NCI-H187 treated with DMSO at 0.1 percent for 48 hours (cell line): ENCODE measurements around the gene LRRN3.
A peak's percentile ranks its signal among the peaks of the same experiment; 100 is the strongest.

Experiments used
- DNase-seq: peaks from one replicate; lab custom pipeline; 2025; lab: John Stamatoyannopoulos, UW

Gene LRRN3

GRCh38 chr7:111107579-111107978 lies 16.7 kb downstream of the LRRN3 start:
- no peak for DNase-seq

- DNase-seq: no peak
Observed at GRCh38 chr7:111108000-111108399, 17.1 kb downstream of the LRRN3 start.

DNA sequence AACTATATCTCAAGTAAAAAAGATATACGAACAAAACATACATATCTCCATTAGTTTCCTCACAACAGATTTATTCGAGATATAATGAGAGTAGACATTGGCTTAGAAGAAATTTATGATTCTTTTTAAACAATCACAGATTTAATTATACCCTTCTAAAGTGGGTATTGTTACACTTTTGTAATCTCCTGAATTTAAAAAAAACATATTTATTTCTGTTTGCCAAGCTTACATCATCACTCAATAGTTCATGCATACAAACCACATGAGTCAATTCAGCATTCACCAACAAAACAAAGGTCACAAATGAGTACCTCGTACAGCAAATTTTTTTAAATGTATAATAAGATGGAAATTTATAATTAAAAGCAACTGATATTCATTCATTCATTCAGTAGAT lies 17.6 kb downstream of the LRRN3 start:
- DNase-seq: no peak

GRCh38 chr7:111112439-111112838 lies 21.5 kb downstream of the LRRN3 start:
- no peak for DNase-seq

- no peak for DNase-seq
Observed at GRCh38 chr7:111113263-111114017, 22.5 kb downstream of the LRRN3 start.

DNA sequence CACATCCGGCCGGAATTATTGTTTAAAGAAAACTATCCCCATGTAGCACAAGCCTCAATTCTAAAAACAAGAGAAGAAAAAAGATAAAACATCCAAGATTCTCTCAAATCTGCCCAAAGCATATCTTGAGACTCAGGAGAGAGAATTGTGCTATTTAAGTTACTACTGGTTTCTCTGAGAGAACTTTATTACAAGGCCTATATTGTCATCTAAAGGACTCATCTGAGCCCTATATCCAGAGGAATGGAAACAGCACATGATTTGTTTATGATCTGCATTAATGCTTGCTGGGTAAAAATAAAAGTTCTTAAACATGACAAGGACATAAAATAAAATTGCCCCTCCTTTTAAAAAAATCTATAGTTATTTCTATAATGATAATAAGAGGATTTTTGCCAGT lies 25.0 kb downstream of the LRRN3 start:
- no peak for DNase-seq

- DNase-seq: no peak
Observed at GRCh38 chr7:111126987-111127386, 36.1 kb downstream of the LRRN3 start.

DNA sequence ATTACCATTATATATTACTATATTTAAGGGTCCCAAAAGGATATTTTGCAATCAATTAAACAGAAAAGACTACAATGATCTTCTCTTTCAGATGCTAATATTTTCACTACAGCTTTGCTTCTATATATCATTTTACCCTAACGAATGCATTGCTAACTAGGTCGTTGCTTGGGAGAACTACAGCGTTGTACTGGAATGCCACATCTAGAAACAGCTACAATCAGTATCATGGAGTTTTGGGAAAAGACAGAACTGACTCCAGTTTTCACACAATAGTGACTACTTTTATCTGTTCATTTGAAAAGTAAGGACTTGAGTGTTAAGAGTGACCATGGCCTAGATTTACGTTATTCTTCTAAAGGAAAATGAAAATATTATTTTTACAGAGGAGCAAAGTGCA lies 38.5 kb downstream of the LRRN3 start:
- DNase-seq: no peak

DNA sequence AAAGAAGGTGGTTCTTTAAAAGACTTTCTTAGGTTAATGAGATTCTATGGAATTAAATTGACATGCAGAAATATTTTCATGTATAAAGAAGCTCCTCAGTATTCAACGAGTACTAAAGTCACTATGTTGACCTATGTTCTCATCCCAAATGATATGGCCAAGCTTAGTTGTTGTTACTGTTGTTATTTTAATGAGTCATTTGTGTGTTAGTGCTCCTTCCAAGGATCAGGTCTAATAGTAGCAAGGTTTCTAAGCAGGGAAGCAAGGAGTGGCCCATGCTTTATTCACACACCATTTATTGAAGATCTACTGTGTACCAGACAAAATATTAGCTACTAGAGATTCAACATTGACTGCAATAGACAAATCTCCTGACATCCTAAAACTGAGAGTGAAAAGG lies 41.9 kb downstream of the LRRN3 start:
- no peak for DNase-seq

GRCh38 chr7:111137296-111138192 lies 46.6 kb downstream of the LRRN3 start:
- DNase-seq: no peak

DNA sequence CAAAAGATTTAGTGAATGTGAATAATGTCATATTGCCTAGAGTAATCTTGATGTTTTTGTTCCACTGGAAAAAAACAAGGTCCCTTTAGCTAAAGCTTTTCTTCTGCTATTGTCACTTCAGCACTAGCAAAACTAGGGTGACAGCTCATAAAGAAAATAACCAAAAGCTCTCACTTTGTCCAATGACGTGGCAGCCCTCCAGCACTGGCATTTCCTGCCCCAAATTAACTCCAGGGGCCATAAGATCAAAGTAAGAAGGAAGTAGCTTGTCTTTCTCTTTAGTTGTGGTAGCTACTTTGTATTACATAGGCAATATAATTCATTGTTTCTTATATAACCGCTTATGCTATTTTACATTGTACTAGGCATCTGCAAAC lies 47.3 kb downstream of the LRRN3 start:
- no peak for DNase-seq

- DNase-seq: no peak
Observed at GRCh38 chr7:111138586-111138985, 47.7 kb downstream of the LRRN3 start.

GRCh38 chr7:111140091-111140865 lies 49.4 kb downstream of the LRRN3 start:
- no peak for DNase-seq

DNA sequence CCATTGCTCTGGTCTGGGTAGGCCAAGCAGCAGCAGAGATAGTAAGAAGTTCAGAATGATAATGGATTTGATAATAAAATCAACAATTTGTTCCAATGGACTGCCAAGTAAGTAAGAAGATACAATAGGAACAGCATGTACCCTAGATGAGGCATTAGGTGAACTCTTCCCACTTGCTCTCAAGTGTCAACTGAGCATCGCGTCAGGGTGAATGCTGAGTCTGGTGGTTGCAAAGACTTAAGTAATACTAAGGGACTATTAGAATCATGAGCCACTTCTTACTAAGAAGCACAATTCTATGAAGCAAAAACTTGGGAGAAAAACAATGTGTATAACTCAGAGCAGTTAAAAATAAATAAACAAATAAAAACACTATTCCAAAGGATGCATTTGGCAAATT lies 54.5 kb downstream of the LRRN3 start:
- no peak for DNase-seq

GRCh38 chr7:111146136-111146535 lies 55.2 kb downstream of the LRRN3 start:
- DNase-seq: no peak

DNA sequence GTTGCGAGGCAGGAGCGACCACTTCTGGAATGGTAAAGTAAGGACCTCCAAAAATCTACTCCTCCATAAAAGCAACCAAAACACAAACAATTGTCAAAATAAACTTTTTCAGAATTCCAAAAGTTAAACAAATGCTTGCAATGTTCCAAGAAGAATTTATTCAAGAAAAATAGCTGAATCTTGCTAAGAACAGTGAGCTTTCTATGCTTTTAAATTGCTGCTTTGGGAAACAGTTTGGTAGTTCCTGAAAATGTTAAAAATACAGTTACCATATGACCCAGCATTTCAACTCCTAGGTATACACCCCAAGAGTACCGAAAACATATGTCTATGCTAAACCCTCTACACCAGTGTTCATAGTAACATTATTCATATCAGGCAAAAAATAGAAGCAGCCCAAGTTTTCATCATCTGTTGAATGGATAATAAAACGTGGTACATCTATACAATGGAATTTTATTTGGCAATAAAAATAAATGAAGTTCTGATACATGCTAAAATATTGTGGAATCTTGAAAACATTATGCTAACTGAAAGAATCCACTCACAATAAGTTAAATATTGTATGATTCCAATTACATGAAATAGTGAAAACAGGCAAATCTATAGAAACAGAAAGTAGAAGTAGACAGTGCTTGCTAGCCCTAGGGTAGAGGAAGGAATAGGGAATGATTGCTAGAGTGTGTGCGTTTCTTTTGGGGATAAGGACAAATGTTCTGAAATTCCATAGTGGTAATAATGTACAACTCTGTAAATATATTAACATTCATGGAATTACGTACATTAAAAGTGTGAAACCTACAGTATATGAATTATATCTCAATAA lies 57.0 kb downstream of the LRRN3 start:
- no peak for DNase-seq

DNA sequence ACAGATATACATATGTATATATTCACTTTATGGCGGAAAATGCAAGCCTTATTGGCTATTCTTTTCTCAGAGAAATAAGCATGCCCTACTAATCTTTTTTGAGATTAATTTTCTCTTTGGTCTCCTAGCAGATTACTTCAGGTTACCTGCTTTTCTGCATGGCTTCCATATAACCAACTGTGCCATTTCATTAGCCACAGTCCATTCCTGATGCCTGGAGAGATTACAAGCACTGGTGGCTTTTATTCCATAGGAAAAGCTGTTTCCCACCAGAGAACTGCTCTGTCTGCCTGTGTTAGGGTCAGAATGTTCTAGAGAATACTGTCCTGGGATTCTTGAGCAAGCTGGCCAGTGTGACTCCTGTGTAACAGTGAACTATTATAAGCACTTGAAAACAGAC lies 59.8 kb downstream of the LRRN3 start:
- DNase-seq: no peak

DNA sequence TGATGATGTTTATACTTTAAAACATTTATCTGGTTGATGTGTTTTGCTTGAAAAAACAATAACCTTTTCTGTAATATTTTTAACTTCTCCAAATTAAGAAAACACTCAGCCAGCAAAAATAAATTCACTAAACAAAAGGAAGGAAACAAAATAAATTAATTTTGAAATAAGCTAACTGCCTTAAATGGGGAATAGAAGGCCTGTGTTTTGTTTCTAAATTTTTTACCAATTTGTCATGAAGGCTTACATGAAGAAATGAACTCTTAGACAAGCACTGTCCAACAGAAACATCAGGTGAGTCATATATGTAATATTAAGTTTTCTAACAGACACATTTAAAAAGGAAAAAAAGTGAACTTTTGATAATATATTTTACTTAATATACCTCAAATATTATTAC lies 68.5 kb downstream of the LRRN3 start:
- no peak for DNase-seq

GRCh38 chr7:111160297-111160696 lies 69.4 kb downstream of the LRRN3 start:
- DNase-seq: no peak

DNA sequence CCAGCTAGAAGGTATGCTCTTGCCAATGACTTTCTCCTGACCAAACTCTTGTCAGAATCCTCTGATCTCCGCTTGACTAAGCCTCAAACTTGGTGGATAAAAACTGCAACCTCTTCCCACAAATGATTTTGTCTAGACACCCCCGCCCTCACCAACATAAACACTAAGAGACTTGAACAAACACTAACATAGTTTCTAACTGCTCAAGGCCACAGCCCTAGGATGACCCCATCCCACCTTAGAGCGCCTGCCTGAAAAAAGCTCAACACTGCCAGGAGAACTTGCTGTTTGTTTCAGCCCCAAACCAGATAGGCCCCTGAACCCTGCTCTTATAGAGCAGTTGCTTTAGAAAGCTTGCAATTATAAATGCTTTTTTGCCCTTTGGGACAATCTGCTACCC lies 71.8 kb downstream of the LRRN3 start:
- no peak for DNase-seq

- no peak for DNase-seq
Observed at GRCh38 chr7:111164442-111164841, 73.5 kb downstream of the LRRN3 start.

- DNase-seq: peak; percentile 50
Observed at GRCh38 chr7:111168182-111168581, 77.3 kb downstream of the LRRN3 start.
